ENCODE data around the gene GPRIN1. TPM values are rescaled to one million over a fixed set of nuclear protein-coding genes. Genes with fewer than 3 reads are reported as not detected.

GPRIN1 gene
- total and polyA plus RNA-seq, 2 donors from 2014 or later: 0.45 to 1.3 TPM

- H3K27ac ChIP-seq (ENCODE audit: low read depth in 2 of 2, low read length in 2 of 2): no peak overlapping the region
- H3K9me3 ChIP-seq (ENCODE audit: control insufficient read depth in 2 of 3, insufficient read depth in 1 of 3, low read length in 3 of 3): no peaks in the 10 kb centered on the region
- H3K36me3 ChIP-seq (ENCODE audit: control insufficient read depth in 2 of 3, insufficient read depth in 3 of 3, low read length in 3 of 3): no peaks in the 10 kb centered on the region
- H3K4me1 ChIP-seq (ENCODE audit: control insufficient read depth in 2 of 3, insufficient read depth in 2 of 3, low read depth in 1 of 3, low read length in 3 of 3): peaks cover 0 to 27% (median 6%) of the 10 kb centered on the region in 3 donors
- H3K4me3 ChIP-seq (ENCODE audit: low read length in 3 of 3): peak overlapping the region in 2 of 3 donors; percentile 26 to 48
- DNase-seq: peak in 1 of 5 donors; percentile 68
- H3K27me3 ChIP-seq (ENCODE audit: control insufficient read depth, insufficient read depth, low read length): no peaks in the 10 kb centered on the region
- peak overlapping the region in 1 of 3 donors; percentile 19 for H3K9ac ChIP-seq (ENCODE audit: low read length in 3 of 3)
- TF ChIP-seq CTCF (IDR thresholded peaks at IDR 0.05; ENCODE audit: borderline replicate concordance, extremely low read depth, insufficient read depth): no peak
- FAIRE-seq: no peak
- intact Hi-C loops (cut with DNase I): no loop called here
Measured at GRCh38 chr5:176549871-176550270, 60.1 kb downstream of the GPRIN1 start.

GRCh38 chr5:176548967-176549444 lies 61.0 kb downstream of the GPRIN1 start, which contains the start of gene CDHR2:
TSS of gene CDHR2 (plus strand) at chr5:176549342. CDS start at chr5:176565353, 16,011 bp downstream.
- no peaks in the 10 kb centered on the region for H3K27me3 ChIP-seq (ENCODE audit: control insufficient read depth, insufficient read depth, low read length)
- FAIRE-seq (no peak), DNase-seq (peak in 4 of 5 donors; percentile 36 to 80 (median 52))
- peaks cover 0 to 26% (median 9%) of the 10 kb centered on the region in 3 donors for H3K4me1 ChIP-seq (ENCODE audit: control insufficient read depth in 2 of 3, insufficient read depth in 2 of 3, low read depth in 1 of 3, low read length in 3 of 3)
- H3K4me3 ChIP-seq (ENCODE audit: low read length in 3 of 3): peak within 1 kb of the TSS in 2 of 3 donors; percentile 26 to 48
- intact Hi-C loops (cut with DNase I): no loop called here
- no peaks in the 10 kb centered on the region for H3K36me3 ChIP-seq (ENCODE audit: control insufficient read depth in 2 of 3, insufficient read depth in 3 of 3, low read length in 3 of 3)
- TF ChIP-seq CTCF (IDR thresholded peaks at IDR 0.05; ENCODE audit: borderline replicate concordance, extremely low read depth, insufficient read depth): no peak
- H3K9me3 ChIP-seq (ENCODE audit: control insufficient read depth in 2 of 3, insufficient read depth in 1 of 3, low read length in 3 of 3): no peaks in the 10 kb centered on the region
- H3K27ac ChIP-seq (ENCODE audit: low read depth in 2 of 2, low read length in 2 of 2): peak within 1 kb of the TSS in 1 of 2 donors; percentile 11
- H3K9ac ChIP-seq (ENCODE audit: low read length in 3 of 3): peak within 1 kb of the TSS in 1 of 3 donors; percentile 19

GRCh38 chr5:176547802-176548201 lies 62.2 kb downstream of the GPRIN1 start:
- Histone ChIP-seq H3K9ac (ENCODE audit: low read length in 3 of 3) (no peak overlapping the region), H3K27me3 (ENCODE audit: control insufficient read depth, insufficient read depth, low read length) (no peaks in the 10 kb centered on the region), H3K36me3 (ENCODE audit: control insufficient read depth in 2 of 3, insufficient read depth in 3 of 3, low read length in 3 of 3) (no peaks in the 10 kb centered on the region), H3K4me1 (ENCODE audit: control insufficient read depth in 2 of 3, insufficient read depth in 2 of 3, low read depth in 1 of 3, low read length in 3 of 3) (peaks cover 0 to 24% (median 9%) of the 10 kb centered on the region in 3 donors), H3K27ac (ENCODE audit: low read depth in 2 of 2, low read length in 2 of 2) (no peak overlapping the region), H3K9me3 (ENCODE audit: control insufficient read depth in 2 of 3, insufficient read depth in 1 of 3, low read length in 3 of 3) (no peaks in the 10 kb centered on the region), H3K4me3 (ENCODE audit: low read length in 3 of 3) (no peak overlapping the region)
- intact Hi-C loops (cut with DNase I): no loop called here
- TF ChIP-seq CTCF (IDR thresholded peaks at IDR 0.05; ENCODE audit: borderline replicate concordance, extremely low read depth, insufficient read depth): no peak
- FAIRE-seq (no peak), DNase-seq (no peak)

Small RNA genes within 50 kb of the gene (microRNA-seq; reads per million reads assigned to microRNA genes)
- not detected for gene MIR4281

Other genes starting within 250 kb of the GPRIN1 start
- 109 TPM for gene KIAA1191, start 248.4 kb downstream of the GPRIN1 start, total RNA-seq
- 208 TPM for gene KIAA1191, start 248.4 kb downstream of the GPRIN1 start, polyA plus RNA-seq (ENCODE audit: insufficient read depth, low read depth, low replicate concordance)
- 6.2 TPM for gene ARL10, start 244.7 kb downstream of the GPRIN1 start, total RNA-seq
- 2.9 TPM for gene ARL10, start 244.7 kb downstream of the GPRIN1 start, polyA plus RNA-seq (ENCODE audit: insufficient read depth, low read depth, low replicate concordance)
- 18.1 TPM for gene NOP16, start 221.6 kb downstream of the GPRIN1 start, total RNA-seq
- 32.1 TPM for gene NOP16, start 221.6 kb downstream of the GPRIN1 start, polyA plus RNA-seq (ENCODE audit: insufficient read depth, low read depth, low replicate concordance)
- gene HIGD2A, start 221.4 kb downstream of the GPRIN1 start, total RNA-seq: 105 TPM
- 344 TPM for gene HIGD2A, start 221.4 kb downstream of the GPRIN1 start, polyA plus RNA-seq (ENCODE audit: insufficient read depth, low read depth, low replicate concordance)
- gene CLTB, start 193.6 kb downstream of the GPRIN1 start, total RNA-seq: 76.3 TPM
- 151 TPM for gene CLTB, start 193.6 kb downstream of the GPRIN1 start, polyA plus RNA-seq (ENCODE audit: insufficient read depth, low read depth, low replicate concordance)
- gene FAF2, start 161.8 kb downstream of the GPRIN1 start, total RNA-seq: 31.7 TPM
- gene FAF2, start 161.8 kb downstream of the GPRIN1 start, polyA plus RNA-seq (ENCODE audit: insufficient read depth, low read depth, low replicate concordance): 11.1 TPM
- gene RNF44, start 72.8 kb downstream of the GPRIN1 start, total RNA-seq: 61.8 TPM
- gene RNF44, start 72.8 kb downstream of the GPRIN1 start, polyA plus RNA-seq (ENCODE audit: insufficient read depth, low read depth, low replicate concordance): 12.5 TPM
- gene CDHR2, start 60.8 kb downstream of the GPRIN1 start, total RNA-seq: 4.2 TPM
- 8.0 TPM for gene CDHR2, start 60.8 kb downstream of the GPRIN1 start, polyA plus RNA-seq (ENCODE audit: insufficient read depth, low read depth, low replicate concordance)
- gene SNCB, start 20.4 kb upstream of the GPRIN1 start, total RNA-seq: not detected
- not detected for gene SNCB, start 20.4 kb upstream of the GPRIN1 start, polyA plus RNA-seq (ENCODE audit: insufficient read depth, low read depth, low replicate concordance)
- gene EIF4E1B, start 20.5 kb upstream of the GPRIN1 start, total RNA-seq: not detected
- gene EIF4E1B, start 20.5 kb upstream of the GPRIN1 start, polyA plus RNA-seq (ENCODE audit: insufficient read depth, low read depth, low replicate concordance): not detected
- 34.3 TPM for gene TSPAN17, start 37.3 kb upstream of the GPRIN1 start, total RNA-seq
- 32.1 TPM for gene TSPAN17, start 37.3 kb upstream of the GPRIN1 start, polyA plus RNA-seq (ENCODE audit: insufficient read depth, low read depth, low replicate concordance)
- gene UNC5A, start 200.4 kb upstream of the GPRIN1 start, total RNA-seq: 1.5 TPM
- gene UNC5A, start 200.4 kb upstream of the GPRIN1 start, polyA plus RNA-seq (ENCODE audit: insufficient read depth, low read depth, low replicate concordance): not detected

Data from kidney (tissue), 14 donors.